ENCODE data around the gene ATP1A3. TPM values are rescaled to one million over a fixed set of nuclear protein-coding genes. Genes with fewer than 3 reads are reported as not detected.

Gene ATP1A3
- total RNA-seq, 1 donor from 2014 or later = not detected

- H3K36me3 ChIP-seq (ENCODE audit: control insufficient read depth, insufficient read depth, low read length) = no peaks in the 10 kb centered on the region
- H3K27me3 ChIP-seq (ENCODE audit: control insufficient read depth, insufficient read depth, low read length) = peaks cover 3% of the 10 kb centered on the region
- TF ChIP-seq CTCF (IDR thresholded peaks at IDR 0.05; ENCODE audit: insufficient read depth, low read length, severe bottlenecking) = no peak
- DNase-seq (ENCODE audit: low read depth) (no peak), FAIRE-seq (no peak)
- H3K4me3 ChIP-seq (ENCODE audit: low read depth, low read length) = no peak overlapping the region
These were observed 25.1 kb downstream of the ATP1A3 start for GRCh38 chr19:41968751-41969595.

GRCh38 chr19:41967054-41967783 is 26.8 kb downstream of the ATP1A3 start:
- Histone ChIP-seq H3K27me3 (ENCODE audit: control insufficient read depth, insufficient read depth, low read length) (peaks cover 3% of the 10 kb centered on the region), H3K4me3 (ENCODE audit: low read depth, low read length) (no peak overlapping the region), H3K36me3 (ENCODE audit: control insufficient read depth, insufficient read depth, low read length) (no peaks in the 10 kb centered on the region)
- FAIRE-seq = no peak
- no peak for DNase-seq (ENCODE audit: low read depth)
- TF ChIP-seq CTCF (IDR thresholded peaks at IDR 0.05; ENCODE audit: insufficient read depth, low read length, severe bottlenecking) = no peak

GRCh38 chr19:41965106-41965505 is 28.9 kb downstream of the ATP1A3 start:
- no peak overlapping the region for H3K4me3 ChIP-seq (ENCODE audit: low read depth, low read length)
- FAIRE-seq = no peak
- TF ChIP-seq CTCF (IDR thresholded peaks at IDR 0.05; ENCODE audit: insufficient read depth, low read length, severe bottlenecking) = no peak
- no peaks in the 10 kb centered on the region for H3K36me3 ChIP-seq (ENCODE audit: control insufficient read depth, insufficient read depth, low read length)
- DNase-seq (ENCODE audit: low read depth) = no peak
- H3K27me3 ChIP-seq (ENCODE audit: control insufficient read depth, insufficient read depth, low read length) = peaks cover 3% of the 10 kb centered on the region

GRCh38 chr19:41960973-41961372 is 33.1 kb downstream of the ATP1A3 start:
- DNase-seq (ENCODE audit: low read depth) = no peak
- FAIRE-seq = no peak
- Histone ChIP-seq H3K36me3 (ENCODE audit: control insufficient read depth, insufficient read depth, low read length) (peaks cover 2% of the 10 kb centered on the region), H3K4me3 (ENCODE audit: low read depth, low read length) (no peak overlapping the region), H3K27me3 (ENCODE audit: control insufficient read depth, insufficient read depth, low read length) (no peaks in the 10 kb centered on the region)
- no peak for TF ChIP-seq CTCF (IDR thresholded peaks at IDR 0.05; ENCODE audit: insufficient read depth, low read length, severe bottlenecking)

GRCh38 chr19:41959056-41960053 is 34.7 kb downstream of the ATP1A3 start, which contains the start of gene RABAC1:
Gene RABAC1 (minus strand): TSS chr19:41959321. CDS start chr19:41959292, 29 bp downstream.
- Histone ChIP-seq H3K4me3 (ENCODE audit: low read depth, low read length) (peak within 1 kb of the TSS; percentile 85), H3K36me3 (ENCODE audit: control insufficient read depth, insufficient read depth, low read length) (peaks cover 2% of the 10 kb centered on the region), H3K27me3 (ENCODE audit: control insufficient read depth, insufficient read depth, low read length) (no peaks in the 10 kb centered on the region)
- FAIRE-seq = no peak
- DNase-seq (ENCODE audit: low read depth) = peak; percentile 89
- TF ChIP-seq CTCF (IDR thresholded peaks at IDR 0.05; ENCODE audit: insufficient read depth, low read length, severe bottlenecking) = no peak

Measured in bronchial epithelial cell (primary cell).